Left renal pelvis (tissue), 4 donors: ENCODE data around the gene AKAP13. TPM values are rescaled to one million over a fixed set of nuclear protein-coding genes. Genes with fewer than 3 reads are reported as not detected.
"Not testable (repeated sequence)": the region's sequence is repeated elsewhere in the genome, so short reads cannot be mapped to it uniquely, and the experiment has no call there.

ENCODE experiments used
- DNase-seq, 4 donors: peaks; one replicate each; pipeline ENCODE4 v3.0.0-alpha.2; 2013; ENCODE audit warnings: low read depth in 4 of 4, low spot score in 3 of 4
- polyA plus RNA-seq, 4 donors: library from polyadenylated mRNA; unstranded; fragments of 120-200 nt; gene quantifications; one replicate each; pipeline ENCODE4 v1.2.1, GENCODE V29; 2013; ENCODE audit not compliant: insufficient read length in 4 of 4

The AKAP13 gene
- 10 to 100 TPM; 82.3 to 93.2 (median 87.8) TPM for polyA plus RNA-seq

- peak; percentile 92 to 99 (median 95) for DNase-seq
These were observed at the start of gene AKAP13 for GRCh38 chr15:85380217-85380811. Gene AKAP13 (plus strand): TSS chr15:85380603. CDS start chr15:85485721, 105,118 bp downstream.

- DNase-seq: peak; percentile 60 to 83 (median 67)
These were observed 49.4 kb upstream of the AKAP13 start for GRCh38 chr15:85330901-85331588.

- DNase-seq: no peak
These were observed 48.6 kb upstream of the AKAP13 start for GRCh38 chr15:85331655-85332285.

GRCh38 chr15:85333132-85333831, 47.1 kb upstream of the AKAP13 start:
- no peak for DNase-seq

GRCh38 chr15:85334241-85334640, 46.2 kb upstream of the AKAP13 start:
- DNase-seq: no peak

- DNase-seq: no peak
These were observed 45.0 kb upstream of the AKAP13 start for GRCh38 chr15:85335193-85335942.

GRCh38 chr15:85336880-85337279, 43.5 kb upstream of the AKAP13 start:
- DNase-seq: no peak

DNA sequence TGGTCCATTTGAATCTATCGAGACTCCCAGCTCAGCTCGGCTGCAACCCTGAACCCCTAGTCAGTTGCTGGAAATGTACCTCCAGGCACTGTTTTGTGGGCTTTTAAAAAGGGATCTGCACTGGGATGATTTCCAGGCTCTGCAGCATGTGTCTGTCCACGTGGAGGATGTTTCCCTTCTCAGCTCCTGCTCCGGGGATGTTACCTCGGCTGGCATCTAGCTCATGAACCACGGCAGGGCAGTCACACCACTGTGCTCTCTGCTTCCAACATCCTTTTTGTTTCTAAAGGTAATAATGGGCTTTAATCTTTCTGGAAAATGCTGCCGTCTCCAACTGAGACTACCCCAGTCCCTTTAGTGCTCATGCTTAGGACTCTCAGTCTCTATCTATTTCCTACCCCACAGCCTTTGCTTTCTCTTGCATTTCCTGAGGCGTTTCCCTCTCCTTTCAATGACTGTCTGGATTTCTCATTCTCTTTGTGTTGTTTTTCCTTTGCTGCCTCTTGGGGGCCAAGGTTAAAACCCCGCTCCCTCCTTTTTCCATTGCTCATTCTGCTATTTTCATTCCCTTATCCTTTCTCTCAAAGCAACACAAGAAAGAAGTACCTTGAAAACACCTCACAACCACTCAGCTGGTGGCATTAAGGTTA, 42.9 kb upstream of the AKAP13 start:
- DNase-seq: no peak

DNA sequence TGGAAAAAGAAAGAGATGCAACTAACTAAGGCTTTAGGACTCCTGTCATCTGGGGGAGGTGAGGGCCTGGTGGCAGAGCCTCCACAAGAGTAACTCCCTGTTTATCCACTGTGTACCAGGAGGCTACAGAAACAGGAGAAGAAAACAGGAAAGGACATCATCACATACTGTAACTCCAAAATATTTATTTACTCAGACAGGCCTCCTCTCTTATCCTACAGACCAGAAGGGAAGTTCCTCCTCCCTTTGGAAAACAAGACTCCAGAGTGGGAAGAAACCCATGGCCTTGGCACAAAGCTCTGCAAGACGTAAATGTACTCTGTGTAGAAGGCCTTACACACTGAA, 40.1 kb upstream of the AKAP13 start:
- no peak for DNase-seq

GRCh38 chr15:85340852-85341251, 39.6 kb upstream of the AKAP13 start:
- DNase-seq: no peak

DNA sequence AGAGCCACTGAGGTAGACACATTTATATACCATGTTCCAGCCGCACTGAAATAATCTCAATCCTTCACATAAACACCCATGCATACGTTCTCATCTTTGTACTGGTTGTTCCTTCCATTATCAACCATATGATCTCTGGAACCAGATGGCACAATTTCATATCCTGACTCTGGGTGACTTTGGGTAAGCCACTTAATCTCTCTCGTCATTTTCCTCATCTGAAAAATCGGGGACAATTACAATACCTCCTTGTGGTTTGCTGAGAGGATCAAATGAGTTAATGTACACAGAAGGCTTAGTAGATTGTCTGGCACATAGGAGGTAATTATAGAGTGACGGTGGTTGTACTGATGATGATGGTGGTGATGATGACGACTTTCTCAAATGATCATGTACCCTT, 38.2 kb upstream of the AKAP13 start:
- DNase-seq: not testable (repeated sequence)

DNA sequence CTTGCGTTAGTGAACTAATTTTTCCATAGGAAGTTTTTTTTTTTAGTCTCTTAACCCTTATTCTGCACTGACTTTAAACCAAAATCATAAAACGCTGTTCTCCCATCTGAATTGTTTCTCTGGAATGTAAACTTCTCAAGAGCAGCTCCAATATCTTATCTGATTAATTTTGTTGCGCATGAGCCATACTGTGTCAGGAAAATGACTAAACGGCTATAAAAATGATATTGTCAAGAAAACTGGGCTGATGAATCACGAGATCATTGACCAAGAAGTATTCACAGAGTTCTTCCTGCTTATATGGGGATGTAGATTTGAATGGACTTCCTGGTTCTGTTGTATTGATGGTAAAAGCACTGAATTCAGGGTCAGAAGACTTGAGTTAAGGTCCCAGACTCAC, 37.0 kb upstream of the AKAP13 start:
- DNase-seq: not testable (repeated sequence)

- not testable (repeated sequence) for DNase-seq
These were observed 36.2 kb upstream of the AKAP13 start for GRCh38 chr15:85344241-85344640.

- DNase-seq: not testable (repeated sequence)
These were observed 35.7 kb upstream of the AKAP13 start for GRCh38 chr15:85344653-85345114.

- DNase-seq: not testable (repeated sequence)
These were observed 35.0 kb upstream of the AKAP13 start for GRCh38 chr15:85345196-85345918.

GRCh38 chr15:85346462-85347084, 33.8 kb upstream of the AKAP13 start:
- DNase-seq: not testable (repeated sequence)

DNA sequence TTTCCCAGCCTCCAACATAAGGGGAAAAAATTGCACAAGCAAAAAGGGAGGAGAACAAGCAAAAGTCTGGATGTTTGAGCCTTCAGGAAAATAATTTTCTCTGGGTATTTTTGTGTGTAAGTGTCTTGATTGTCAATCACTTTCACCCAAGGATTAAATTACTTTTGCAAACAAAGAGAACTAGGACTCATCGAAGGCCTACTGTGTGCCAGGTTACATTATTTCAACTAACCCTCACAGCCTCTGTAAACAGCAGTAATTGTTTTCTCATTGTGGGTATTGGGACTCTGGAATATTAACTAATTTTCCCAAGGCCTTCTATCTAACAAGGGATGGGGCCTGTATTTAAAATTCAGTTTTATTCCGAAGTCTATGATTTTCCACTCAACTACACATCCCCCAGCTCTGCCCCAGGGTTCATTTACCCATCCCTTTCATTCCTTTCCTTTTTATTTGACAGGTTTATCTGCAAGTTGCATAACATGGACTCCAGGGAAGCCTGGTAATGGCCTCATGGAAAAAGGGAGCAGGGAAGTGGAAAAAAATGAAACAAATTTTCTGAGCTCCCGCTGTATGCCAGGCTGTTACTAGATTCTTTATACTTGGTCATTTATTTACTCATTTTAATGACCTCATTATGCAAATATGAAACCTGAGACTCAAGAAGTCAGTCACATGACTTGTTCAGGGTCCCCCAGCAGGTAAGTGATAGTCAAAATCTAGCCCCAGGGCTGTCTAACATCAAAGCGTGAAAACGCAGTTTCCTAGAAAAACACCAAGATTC, 32.9 kb upstream of the AKAP13 start:
- DNase-seq: not testable (repeated sequence)
